ENCODE measurements around the gene GAS6. TPM values are rescaled to one million over a fixed set of nuclear protein-coding genes. Genes with fewer than 3 reads are reported as not detected.
A peak's percentile ranks its signal among the peaks of the same experiment; 100 is the strongest.

Gene GAS6
- total RNA-seq, 2 experiments from 2014 or later = 0.53 to 0.65 TPM

GRCh38 chr13:113789167-113789566 lies 74.7 kb downstream of the GAS6 start:
- Mint-ChIP-seq H3K4me3 (no peak overlapping the region), H3K9me3 (ENCODE audit: insufficient read depth) (no peaks in the 10 kb centered on the region), H3K4me1 (ENCODE audit: low read depth) (no peaks in the 10 kb centered on the region), H3K36me3 (ENCODE audit: low read depth) (no peaks in the 10 kb centered on the region), H3K27me3 (ENCODE audit: low read depth) (peaks cover 2% of the 10 kb centered on the region), H3K27ac (no peak overlapping the region)
- POLR2A ChIA-PET = no interaction called here
- DNase-seq (no peak), ATAC-seq (no peak)
- CTCF ChIA-PET = no interaction called here

GRCh38 chr13:113788413-113789135 lies 75.3 kb downstream of the GAS6 start:
- no peaks in the 10 kb centered on the region for H3K4me1 Mint-ChIP-seq (ENCODE audit: low read depth)
- CTCF ChIA-PET = no interaction called here
- no peak overlapping the region for H3K27ac Mint-ChIP-seq
- DNase-seq = no peak
- H3K9me3 Mint-ChIP-seq (ENCODE audit: insufficient read depth) = no peaks in the 10 kb centered on the region
- H3K36me3 Mint-ChIP-seq (ENCODE audit: low read depth) = no peaks in the 10 kb centered on the region
- peaks cover 3% of the 10 kb centered on the region for H3K27me3 Mint-ChIP-seq (ENCODE audit: low read depth)
- POLR2A ChIA-PET = no interaction called here
- ATAC-seq = no peak
- no peak overlapping the region for H3K4me3 Mint-ChIP-seq

GRCh38 chr13:113787694-113788093 lies 76.2 kb downstream of the GAS6 start:
- DNase-seq (no peak), ATAC-seq (no peak)
- Mint-ChIP-seq H3K36me3 (ENCODE audit: low read depth) (no peaks in the 10 kb centered on the region), H3K4me3 (no peak overlapping the region), H3K4me1 (ENCODE audit: low read depth) (no peaks in the 10 kb centered on the region), H3K27me3 (ENCODE audit: low read depth) (peaks cover 6% of the 10 kb centered on the region), H3K27ac (no peak overlapping the region), H3K9me3 (ENCODE audit: insufficient read depth) (no peaks in the 10 kb centered on the region)
- POLR2A ChIA-PET = no interaction called here
- CTCF ChIA-PET = no interaction called here

- Mint-ChIP-seq H3K36me3 (ENCODE audit: low read depth) (no peaks in the 10 kb centered on the region), H3K27ac (no peak overlapping the region), H3K9me3 (ENCODE audit: insufficient read depth) (no peaks in the 10 kb centered on the region), H3K27me3 (ENCODE audit: low read depth) (peaks cover 7% of the 10 kb centered on the region), H3K4me3 (no peak overlapping the region), H3K4me1 (ENCODE audit: low read depth) (no peaks in the 10 kb centered on the region)
- ATAC-seq (no peak), DNase-seq (no peak)
- ChIA-PET CTCF (no interaction called here), POLR2A (no interaction called here)
Observed at GRCh38 chr13:113786262-113786841, 77.5 kb downstream of the GAS6 start.

GRCh38 chr13:113785051-113786010 lies 78.5 kb downstream of the GAS6 start:
- Mint-ChIP-seq H3K36me3 (ENCODE audit: low read depth) (no peaks in the 10 kb centered on the region), H3K27ac (no peak overlapping the region), H3K4me3 (no peak overlapping the region), H3K4me1 (ENCODE audit: low read depth) (no peaks in the 10 kb centered on the region), H3K9me3 (ENCODE audit: insufficient read depth) (no peaks in the 10 kb centered on the region), H3K27me3 (ENCODE audit: low read depth) (peaks cover 11% of the 10 kb centered on the region)
- ATAC-seq (no peak), DNase-seq (no peak)
- CTCF ChIA-PET = no interaction called here
- POLR2A ChIA-PET = no interaction called here

GRCh38 chr13:113784645-113785024 lies 79.2 kb downstream of the GAS6 start:
- no peak for ATAC-seq
- no peak overlapping the region for H3K27ac Mint-ChIP-seq
- H3K4me3 Mint-ChIP-seq = no peak overlapping the region
- no peaks in the 10 kb centered on the region for H3K9me3 Mint-ChIP-seq (ENCODE audit: insufficient read depth)
- no peaks in the 10 kb centered on the region for H3K4me1 Mint-ChIP-seq (ENCODE audit: low read depth)
- POLR2A ChIA-PET = no interaction called here
- peaks cover 11% of the 10 kb centered on the region for H3K27me3 Mint-ChIP-seq (ENCODE audit: low read depth)
- no peaks in the 10 kb centered on the region for H3K36me3 Mint-ChIP-seq (ENCODE audit: low read depth)
- DNase-seq = no peak
- CTCF ChIA-PET = no interaction called here

GRCh38 chr13:113783966-113784644 lies 79.8 kb downstream of the GAS6 start:
- Mint-ChIP-seq H3K4me1 (ENCODE audit: low read depth) (no peaks in the 10 kb centered on the region), H3K27me3 (ENCODE audit: low read depth) (peaks cover 15% of the 10 kb centered on the region), H3K36me3 (ENCODE audit: low read depth) (no peaks in the 10 kb centered on the region), H3K4me3 (no peak overlapping the region), H3K9me3 (ENCODE audit: insufficient read depth) (no peaks in the 10 kb centered on the region), H3K27ac (no peak overlapping the region)
- POLR2A ChIA-PET = no interaction called here
- DNase-seq (no peak), ATAC-seq (no peak)
- CTCF ChIA-PET = no interaction called here

- ATAC-seq = no peak
- CTCF ChIA-PET = no interaction called here
- no peaks in the 10 kb centered on the region for H3K4me1 Mint-ChIP-seq (ENCODE audit: low read depth)
- H3K27me3 Mint-ChIP-seq (ENCODE audit: low read depth) = peaks cover 20% of the 10 kb centered on the region
- POLR2A ChIA-PET = no interaction called here
- no peak overlapping the region for H3K27ac Mint-ChIP-seq
- H3K36me3 Mint-ChIP-seq (ENCODE audit: low read depth) = no peaks in the 10 kb centered on the region
- no peak overlapping the region for H3K4me3 Mint-ChIP-seq
- no peak for DNase-seq
- no peaks in the 10 kb centered on the region for H3K9me3 Mint-ChIP-seq (ENCODE audit: insufficient read depth)
Observed at GRCh38 chr13:113783200-113783881, 80.5 kb downstream of the GAS6 start.

GRCh38 chr13:113782472-113782871 lies 81.4 kb downstream of the GAS6 start:
- Mint-ChIP-seq H3K9me3 (ENCODE audit: insufficient read depth) (no peaks in the 10 kb centered on the region), H3K27me3 (ENCODE audit: low read depth) (peaks cover 20% of the 10 kb centered on the region), H3K4me1 (ENCODE audit: low read depth) (no peaks in the 10 kb centered on the region), H3K27ac (no peak overlapping the region), H3K36me3 (ENCODE audit: low read depth) (no peaks in the 10 kb centered on the region), H3K4me3 (no peak overlapping the region)
- POLR2A ChIA-PET = no interaction called here
- DNase-seq = no peak
- CTCF ChIA-PET = no interaction called here
- ATAC-seq = no peak

GRCh38 chr13:113781571-113781970 lies 82.3 kb downstream of the GAS6 start:
- Mint-ChIP-seq H3K36me3 (ENCODE audit: low read depth) (no peaks in the 10 kb centered on the region), H3K27ac (no peak overlapping the region), H3K27me3 (ENCODE audit: low read depth) (peaks cover 20% of the 10 kb centered on the region), H3K4me1 (ENCODE audit: low read depth) (no peaks in the 10 kb centered on the region), H3K9me3 (ENCODE audit: insufficient read depth) (no peaks in the 10 kb centered on the region), H3K4me3 (no peak overlapping the region)
- DNase-seq (no peak), ATAC-seq (no peak)
- POLR2A ChIA-PET = no interaction called here
- CTCF ChIA-PET = no interaction called here

- ATAC-seq (peak; percentile 55), DNase-seq (peak; percentile 29)
- no peak overlapping the region for H3K27ac Mint-ChIP-seq
- no peaks in the 10 kb centered on the region for H3K36me3 Mint-ChIP-seq (ENCODE audit: low read depth)
- H3K9me3 Mint-ChIP-seq (ENCODE audit: insufficient read depth) = peaks cover 2% of the 10 kb centered on the region
- no peaks in the 10 kb centered on the region for H3K4me1 Mint-ChIP-seq (ENCODE audit: low read depth)
- H3K27me3 Mint-ChIP-seq (ENCODE audit: low read depth) = peaks cover 15% of the 10 kb centered on the region
- ChIA-PET CTCF (no interaction called here), POLR2A (no interaction called here)
- H3K4me3 Mint-ChIP-seq = no peak overlapping the region
Observed at GRCh38 chr13:113777311-113778260, 86.3 kb downstream of the GAS6 start.

Measured in activated CD8-positive, alpha-beta T cell treated with anti-CD3 and anti-CD28 coated beads, Interleukin-2, amount 10 ng/mL, durations not matched to agents 7 days and 5 days (primary cell).